ENCODE data around the gene FSIP1. TPM values are rescaled to one million over a fixed set of nuclear protein-coding genes. Genes with fewer than 3 reads are reported as not detected.
"Not testable (repeated sequence)": the region's sequence is repeated elsewhere in the genome, so short reads cannot be mapped to it uniquely, and the experiment has no call there.

The FSIP1 gene
- total RNA-seq, 5 donors from 2014 or later (not counting 1 experiment from before 2014, with no cell fraction given) = 0.30 to 1.0 (median 0.43) TPM

GRCh38 chr15:39819533-39819932, 36.9 kb upstream of the FSIP1 start:
- H3K27me3 Mint-ChIP-seq = peaks cover 0 to 4% of the 10 kb centered on the region in 2 donors
- H3K4me1 Mint-ChIP-seq = no peaks in the 10 kb centered on the region
- ChIA-PET CTCF (no interaction called here), POLR2A (no interaction called here)
- no peaks in the 10 kb centered on the region for H3K9me3 ChIP-seq
- H3K27ac ChIP-seq (ENCODE audit: low read length) = no peak overlapping the region
- no peak for ATAC-seq (replicated peaks in 1 of 4)
- no peaks in the 10 kb centered on the region for H3K36me3 ChIP-seq (ENCODE audit: control insufficient read depth in 2 of 2, extremely low read depth in 1 of 2, insufficient read depth in 1 of 2, low read length in 1 of 2)
- H3K4me1 ChIP-seq (ENCODE audit: control insufficient read depth in 1 of 2, extremely low read depth in 1 of 2, insufficient read depth in 2 of 2, low read length in 2 of 2) = no peaks in the 10 kb centered on the region
- no peak overlapping the region for H3K27ac Mint-ChIP-seq
- no peak overlapping the region for H3K4me3 Mint-ChIP-seq
- WGBS (ENCODE audit: insufficient coverage) = no CpG with 5 or more reads among the region's 3 CpGs
- no peak for DNase-seq
- no peaks in the 10 kb centered on the region for H3K9me3 Mint-ChIP-seq
- no peaks in the 10 kb centered on the region for H3K36me3 Mint-ChIP-seq
- no peaks in the 10 kb centered on the region for H3K27me3 ChIP-seq (replicated peaks in 1 of 2; ENCODE audit: control insufficient read depth in 2 of 2, extremely low read depth in 1 of 2, insufficient read depth in 2 of 2, low read length in 1 of 2)
- no peak overlapping the region for H3K4me3 ChIP-seq (ENCODE audit: control insufficient read depth in 1 of 2, extremely low read depth in 1 of 2, low read length in 1 of 2)

- ATAC-seq (replicated peaks in 1 of 4) = no peak
- ChIA-PET CTCF (no interaction called here), POLR2A (no interaction called here)
- no peaks in the 10 kb centered on the region for H3K9me3 Mint-ChIP-seq
- peaks cover 0 to 2% of the 10 kb centered on the region in 2 donors for H3K27me3 Mint-ChIP-seq
- H3K4me1 ChIP-seq (ENCODE audit: control insufficient read depth in 1 of 2, extremely low read depth in 1 of 2, insufficient read depth in 2 of 2, low read length in 2 of 2) = no peaks in the 10 kb centered on the region
- H3K4me1 Mint-ChIP-seq = no peaks in the 10 kb centered on the region
- H3K9me3 ChIP-seq = no peaks in the 10 kb centered on the region
- no peak overlapping the region for H3K27ac ChIP-seq (ENCODE audit: low read length)
- no peak overlapping the region for H3K27ac Mint-ChIP-seq
- no peak overlapping the region for H3K4me3 Mint-ChIP-seq
- no peaks in the 10 kb centered on the region for H3K36me3 ChIP-seq (ENCODE audit: control insufficient read depth in 2 of 2, extremely low read depth in 1 of 2, insufficient read depth in 1 of 2, low read length in 1 of 2)
- H3K27me3 ChIP-seq (replicated peaks in 1 of 2; ENCODE audit: control insufficient read depth in 2 of 2, extremely low read depth in 1 of 2, insufficient read depth in 2 of 2, low read length in 1 of 2) = no peaks in the 10 kb centered on the region
- DNase-seq = no peak
- H3K4me3 ChIP-seq (ENCODE audit: control insufficient read depth in 1 of 2, extremely low read depth in 1 of 2, low read length in 1 of 2) = no peak overlapping the region
- no peaks in the 10 kb centered on the region for H3K36me3 Mint-ChIP-seq
Measured at GRCh38 chr15:39817892-39818291, 35.3 kb upstream of the FSIP1 start.

- no peak for ATAC-seq (replicated peaks in 1 of 4)
- Histone ChIP-seq H3K4me1 (ENCODE audit: control insufficient read depth in 1 of 2, extremely low read depth in 1 of 2, insufficient read depth in 2 of 2, low read length in 2 of 2) (no peaks in the 10 kb centered on the region), H3K4me3 (ENCODE audit: control insufficient read depth in 1 of 2, extremely low read depth in 1 of 2, low read length in 1 of 2) (no peak overlapping the region), H3K36me3 (ENCODE audit: control insufficient read depth in 2 of 2, extremely low read depth in 1 of 2, insufficient read depth in 1 of 2, low read length in 1 of 2) (no peaks in the 10 kb centered on the region), H3K27me3 (replicated peaks in 1 of 2; ENCODE audit: control insufficient read depth in 2 of 2, extremely low read depth in 1 of 2, insufficient read depth in 2 of 2, low read length in 1 of 2) (no peaks in the 10 kb centered on the region), H3K9me3 (no peaks in the 10 kb centered on the region), H3K27ac (ENCODE audit: low read length) (no peak overlapping the region)
- Mint-ChIP-seq H3K36me3 (no peaks in the 10 kb centered on the region), H3K4me3 (no peak overlapping the region), H3K27me3 (peaks cover 3 to 6% of the 10 kb centered on the region in 2 donors), H3K4me1 (no peaks in the 10 kb centered on the region), H3K27ac (no peak overlapping the region), H3K9me3 (no peaks in the 10 kb centered on the region)
- no peak for DNase-seq
- WGBS (ENCODE audit: insufficient coverage) = no CpG with 5 or more reads among the region's 1 CpG
- CTCF ChIA-PET = no interaction called here
- POLR2A ChIA-PET = no interaction called here
Measured at GRCh38 chr15:39814489-39814888, 31.8 kb upstream of the FSIP1 start.

- H3K9me3 ChIP-seq; H3K4me3 Mint-ChIP-seq; H3K4me1 Mint-ChIP-seq; CTCF ChIA-PET; DNase-seq; H3K27ac Mint-ChIP-seq; H3K27me3 ChIP-seq (replicated peaks in 1 of 2; ENCODE audit: control insufficient read depth in 2 of 2, extremely low read depth in 1 of 2, insufficient read depth in 2 of 2, low read length in 1 of 2); H3K4me1 ChIP-seq (ENCODE audit: control insufficient read depth in 1 of 2, extremely low read depth in 1 of 2, insufficient read depth in 2 of 2, low read length in 2 of 2); H3K9me3 Mint-ChIP-seq; H3K27ac ChIP-seq (ENCODE audit: low read length); H3K36me3 Mint-ChIP-seq; POLR2A ChIA-PET; ATAC-seq (replicated peaks in 1 of 4); H3K4me3 ChIP-seq (ENCODE audit: control insufficient read depth in 1 of 2, extremely low read depth in 1 of 2, low read length in 1 of 2); H3K36me3 ChIP-seq (ENCODE audit: control insufficient read depth in 2 of 2, extremely low read depth in 1 of 2, insufficient read depth in 1 of 2, low read length in 1 of 2): not testable (repeated sequence)
- 94% methylated on average over 3 of the region's 3 CpGs for whole genome bisulfite sequencing (ENCODE audit: insufficient coverage)
- H3K27me3 Mint-ChIP-seq = peaks cover 17 to 20% of the 10 kb centered on the region in 2 donors
Measured at GRCh38 chr15:39812651-39813050, 30.0 kb upstream of the FSIP1 start.

GRCh38 chr15:39808909-39809308, 26.3 kb upstream of the FSIP1 start:
- peaks cover 0 to 2% of the 10 kb centered on the region in 2 experiments for H3K27me3 ChIP-seq (replicated peaks in 1 of 2; ENCODE audit: control insufficient read depth in 2 of 2, extremely low read depth in 1 of 2, insufficient read depth in 2 of 2, low read length in 1 of 2)
- Mint-ChIP-seq H3K27ac (no peak overlapping the region), H3K4me1 (no peaks in the 10 kb centered on the region), H3K27me3 (peaks cover 15 to 23% of the 10 kb centered on the region in 2 donors), H3K4me3 (no peak overlapping the region), H3K9me3 (no peaks in the 10 kb centered on the region), H3K36me3 (no peaks in the 10 kb centered on the region)
- H3K4me1 ChIP-seq (ENCODE audit: control insufficient read depth in 1 of 2, extremely low read depth in 1 of 2, insufficient read depth in 2 of 2, low read length in 2 of 2) = no peaks in the 10 kb centered on the region
- H3K9me3 ChIP-seq = no peaks in the 10 kb centered on the region
- WGBS (ENCODE audit: insufficient coverage) = no CpG with 5 or more reads among the region's 3 CpGs
- ChIA-PET POLR2A (interaction anchor here in 1 of 2 donors (0.5 kb wide), 1 partner anchor 9 kb away, joined by 3 read pairs; no protein-coding TSS in a partner anchor), CTCF (no interaction called here)
- no peak overlapping the region for H3K27ac ChIP-seq (ENCODE audit: low read length)
- no peak overlapping the region for H3K4me3 ChIP-seq (ENCODE audit: control insufficient read depth in 1 of 2, extremely low read depth in 1 of 2, low read length in 1 of 2)
- no peak for DNase-seq
- no peak for ATAC-seq (replicated peaks in 1 of 4)
- H3K36me3 ChIP-seq (ENCODE audit: control insufficient read depth in 2 of 2, extremely low read depth in 1 of 2, insufficient read depth in 1 of 2, low read length in 1 of 2) = no peaks in the 10 kb centered on the region

GRCh38 chr15:39807791-39808190, 25.1 kb upstream of the FSIP1 start:
- ChIA-PET POLR2A (no interaction called here), CTCF (no interaction called here)
- Mint-ChIP-seq H3K27ac (no peak overlapping the region), H3K9me3 (no peaks in the 10 kb centered on the region), H3K27me3 (peaks cover 21 to 23% of the 10 kb centered on the region in 2 donors), H3K36me3 (no peaks in the 10 kb centered on the region), H3K4me1 (no peaks in the 10 kb centered on the region), H3K4me3 (no peak overlapping the region)
- DNase-seq (no peak), ATAC-seq (replicated peaks in 1 of 4) (no peak)
- H3K4me1 ChIP-seq (ENCODE audit: control insufficient read depth in 1 of 2, extremely low read depth in 1 of 2, insufficient read depth in 2 of 2, low read length in 2 of 2) = no peaks in the 10 kb centered on the region
- peaks cover 0 to 5% of the 10 kb centered on the region in 2 experiments for H3K27me3 ChIP-seq (replicated peaks in 1 of 2; ENCODE audit: control insufficient read depth in 2 of 2, extremely low read depth in 1 of 2, insufficient read depth in 2 of 2, low read length in 1 of 2)
- H3K9me3 ChIP-seq = no peaks in the 10 kb centered on the region
- 72% methylated on average over 4 of the region's 4 CpGs for WGBS (ENCODE audit: insufficient coverage)
- H3K4me3 ChIP-seq (ENCODE audit: control insufficient read depth in 1 of 2, extremely low read depth in 1 of 2, low read length in 1 of 2) = no peak overlapping the region
- no peak overlapping the region for H3K27ac ChIP-seq (ENCODE audit: low read length)
- H3K36me3 ChIP-seq (ENCODE audit: control insufficient read depth in 2 of 2, extremely low read depth in 1 of 2, insufficient read depth in 1 of 2, low read length in 1 of 2) = no peaks in the 10 kb centered on the region

GRCh38 chr15:39804026-39804425, 21.4 kb upstream of the FSIP1 start:
- Mint-ChIP-seq H3K36me3 (no peaks in the 10 kb centered on the region), H3K27ac (no peak overlapping the region), H3K4me1 (no peaks in the 10 kb centered on the region), H3K4me3 (no peak overlapping the region), H3K9me3 (no peaks in the 10 kb centered on the region), H3K27me3 (peaks cover 35 to 43% of the 10 kb centered on the region in 2 donors)
- Histone ChIP-seq H3K4me1 (ENCODE audit: control insufficient read depth in 1 of 2, extremely low read depth in 1 of 2, insufficient read depth in 2 of 2, low read length in 2 of 2) (no peaks in the 10 kb centered on the region), H3K9me3 (no peaks in the 10 kb centered on the region), H3K36me3 (ENCODE audit: control insufficient read depth in 2 of 2, extremely low read depth in 1 of 2, insufficient read depth in 1 of 2, low read length in 1 of 2) (no peaks in the 10 kb centered on the region), H3K4me3 (ENCODE audit: control insufficient read depth in 1 of 2, extremely low read depth in 1 of 2, low read length in 1 of 2) (no peak overlapping the region), H3K27ac (ENCODE audit: low read length) (no peak overlapping the region), H3K27me3 (replicated peaks in 1 of 2; ENCODE audit: control insufficient read depth in 2 of 2, extremely low read depth in 1 of 2, insufficient read depth in 2 of 2, low read length in 1 of 2) (peaks cover 0 to 21% of the 10 kb centered on the region in 2 experiments)
- WGBS (ENCODE audit: insufficient coverage) = no CpG with 5 or more reads among the region's 2 CpGs
- no peak for DNase-seq
- CTCF ChIA-PET = interaction anchor here in 1 of 2 donors (0.5 kb wide), 1 partner anchor 216 kb away, joined by 4 read pairs; no protein-coding TSS in a partner anchor
- POLR2A ChIA-PET = no interaction called here
- ATAC-seq (replicated peaks in 1 of 4) = no peak

All from T-cell (primary cell).